Stimulated activated CD4-positive, alpha-beta T cell treated with anti-CD3 and anti-CD28 coated beads, Interleukin-2, amount 100 ng/mL, for 24 hours (primary cell): ENCODE measurements around the gene AHCYL1.
"Not testable (repeated sequence)": the region's sequence is repeated elsewhere in the genome, so short reads cannot be mapped to it uniquely, and the experiment has no call there.

Source experiments
- DNase-seq, 2 donors: peaks; one replicate each; pipeline ENCODE4 v3.0.0-alpha.2; 2020

Gene AHCYL1

GRCh38 chr1:109984456-109985246 is at the start of gene AHCYL1:
TSS of gene AHCYL1 (plus strand) at chr1:109984765. CDS start at chr1:109985053, 288 bp downstream.
- peak; percentile 99 for DNase-seq

- no peak for DNase-seq
Measured at GRCh38 chr1:109935451-109935900, 49.1 kb upstream of the AHCYL1 start.

GRCh38 chr1:109937738-109938137 is 46.8 kb upstream of the AHCYL1 start:
- DNase-seq, result no peak

- no peak for DNase-seq
Measured at GRCh38 chr1:109938556-109938955, 46.0 kb upstream of the AHCYL1 start.

- DNase-seq, result no peak
Measured at GRCh38 chr1:109942434-109942833, 42.1 kb upstream of the AHCYL1 start.

- no peak for DNase-seq
Measured at GRCh38 chr1:109944541-109944940, 40.0 kb upstream of the AHCYL1 start.

- DNase-seq, result no peak
Measured at GRCh38 chr1:109946511-109946910, 38.1 kb upstream of the AHCYL1 start.

GRCh38 chr1:109947582-109948284 is 36.8 kb upstream of the AHCYL1 start:
- no peak for DNase-seq

- DNase-seq, result no peak
Measured at GRCh38 chr1:109948285-109948630, 36.3 kb upstream of the AHCYL1 start.

- no peak for DNase-seq
Measured at GRCh38 chr1:109950038-109950437, 34.5 kb upstream of the AHCYL1 start.

- no peak for DNase-seq
Measured at GRCh38 chr1:109950509-109950908, 34.1 kb upstream of the AHCYL1 start.

- not testable (repeated sequence) for DNase-seq
Measured at GRCh38 chr1:109951501-109951900, 33.1 kb upstream of the AHCYL1 start.

GRCh38 chr1:109954041-109954512 is 30.5 kb upstream of the AHCYL1 start:
- no peak for DNase-seq

- DNase-seq, result no peak
Measured at GRCh38 chr1:109959632-109959973, 25.0 kb upstream of the AHCYL1 start.

GRCh38 chr1:109959974-109960744 is 24.4 kb upstream of the AHCYL1 start:
- no peak for DNase-seq

GRCh38 chr1:109960745-109961094 is 23.8 kb upstream of the AHCYL1 start:
- DNase-seq, result no peak

- DNase-seq, result no peak
Measured at GRCh38 chr1:109963864-109964263, 20.7 kb upstream of the AHCYL1 start.

GRCh38 chr1:109969146-109969829 is 15.3 kb upstream of the AHCYL1 start:
- DNase-seq, result no peak

GRCh38 chr1:109969907-109970306 is 14.7 kb upstream of the AHCYL1 start:
- DNase-seq, result no peak

- DNase-seq, result no peak
Measured at GRCh38 chr1:109971559-109971958, 13.0 kb upstream of the AHCYL1 start.

GRCh38 chr1:109974191-109974590 is 10.4 kb upstream of the AHCYL1 start:
- no peak for DNase-seq

GRCh38 chr1:109975718-109976117 is 8.8 kb upstream of the AHCYL1 start:
- DNase-seq, result no peak

GRCh38 chr1:109976762-109977161 is 7.8 kb upstream of the AHCYL1 start:
- DNase-seq, result no peak
